Chondrocyte (in vitro differentiated cells): ENCODE measurements around the gene MAPK11. TPM values are rescaled to one million over a fixed set of nuclear protein-coding genes. Genes with fewer than 3 reads are reported as not detected.

ENCODE experiments used
- DNase-seq: peaks from one replicate; pipeline ENCODE4 v3.0.0; 2021; ENCODE audit warnings: mixed read lengths, low spot score
- H3K27ac Mint-ChIP-seq: one replicate; pipeline ENCODE4 v1.8.0; 2021; ENCODE audit warnings: mild to moderate bottlenecking, moderate library complexity, mixed read lengths; ENCODE audit not compliant: unreplicated experiment
- H3K27me3 Mint-ChIP-seq: 2 replicates; pipeline ENCODE4 v1.8.0; 2021; ENCODE audit warnings: low read depth, mixed read lengths
- H3K36me3 Mint-ChIP-seq: 2 replicates; pipeline ENCODE4 v1.8.0; 2021; ENCODE audit warnings: low read depth, mixed read lengths
- H3K4me1 Mint-ChIP-seq: 2 replicates; pipeline ENCODE4 v1.8.0; 2021; ENCODE audit warnings: low read depth, mild to moderate bottlenecking, mixed read lengths
- H3K4me3 Mint-ChIP-seq: one replicate; pipeline ENCODE4 v1.8.0; 2021; ENCODE audit warnings: mild to moderate bottlenecking, moderate library complexity, mixed read lengths; ENCODE audit not compliant: unreplicated experiment
- H3K9me3 Mint-ChIP-seq: 2 replicates; pipeline ENCODE4 v1.8.0; 2021; ENCODE audit warnings: low read depth, mixed read lengths
- CTCF ChIP-seq: fragments of 200-600 bp; sonication (generic); IDR thresholded peaks from 2 replicates; pipeline ENCODE4 v1.5.0; 2021; ENCODE audit warnings: antibody characterized with exemption, mild to moderate bottlenecking, moderate library complexity
- total RNA-seq: library from RNA; stranded (reverse); gene quantifications from 3 replicates; pipeline ENCODE4 v1.2.1, GENCODE V29; 2021

Gene MAPK11
- total RNA-seq, 1 donor from 2014 or later, result 19.9 TPM

- Mint-ChIP-seq H3K4me1 (peaks cover 6% of the 10 kb centered on the region), H3K27me3 (no peaks in the 10 kb centered on the region), H3K9me3 (no peaks in the 10 kb centered on the region), H3K36me3 (peaks cover 17% of the 10 kb centered on the region), H3K27ac (peak overlapping the region; percentile 57), H3K4me3 (no peak overlapping the region)
- TF ChIP-seq CTCF, result no peak
- no peak for DNase-seq
Observed at GRCh38 chr22:50278956-50279619, 8.9 kb upstream of the MAPK11 start.

DNA sequence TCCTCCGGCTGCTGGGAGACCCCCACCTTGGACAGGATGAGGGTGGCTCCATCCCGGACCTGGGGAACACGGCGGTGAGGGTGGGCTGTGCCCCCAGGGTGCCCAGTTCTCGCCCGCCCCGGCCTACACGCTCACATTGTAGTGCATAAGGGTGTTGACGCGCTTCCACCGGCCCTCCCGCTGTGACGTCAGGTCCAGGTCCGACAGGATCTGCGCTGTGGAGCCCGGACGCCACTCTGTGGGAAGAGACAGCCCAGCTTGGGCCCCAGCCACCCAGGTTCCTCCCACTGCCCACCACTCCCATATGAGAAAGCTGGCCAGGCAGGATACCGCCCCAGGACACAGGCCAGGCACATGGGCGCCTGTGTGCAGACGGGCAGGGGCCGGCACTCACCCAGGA, 8.3 kb upstream of the MAPK11 start:
- DNase-seq, result no peak
- no peak for TF ChIP-seq CTCF
- peaks cover 6% of the 10 kb centered on the region for H3K4me1 Mint-ChIP-seq
- H3K4me3 Mint-ChIP-seq, result no peak overlapping the region
- peaks cover 17% of the 10 kb centered on the region for H3K36me3 Mint-ChIP-seq
- H3K9me3 Mint-ChIP-seq, result no peaks in the 10 kb centered on the region
- H3K27ac Mint-ChIP-seq, result no peak overlapping the region
- no peaks in the 10 kb centered on the region for H3K27me3 Mint-ChIP-seq

DNA sequence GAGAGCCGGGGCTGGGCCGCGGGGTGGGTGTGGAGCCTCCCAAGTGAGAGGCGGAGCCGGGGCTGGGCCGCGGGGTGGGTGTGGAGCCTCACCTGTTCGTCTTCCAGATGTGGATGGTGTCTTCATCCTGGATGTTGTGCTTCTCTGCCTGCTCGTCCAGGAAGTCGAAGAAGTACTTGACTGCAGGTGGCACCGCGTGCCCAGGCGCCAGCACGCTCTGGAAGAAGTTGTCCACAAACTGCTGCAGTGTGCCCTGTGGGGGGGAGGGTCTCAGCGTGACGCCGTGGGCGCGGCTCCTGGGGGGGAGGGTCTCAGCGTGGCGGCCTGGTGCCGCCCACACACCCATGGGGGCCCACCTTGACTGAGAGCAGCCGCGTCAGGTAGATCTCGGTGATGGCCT, 7.6 kb upstream of the MAPK11 start:
- Mint-ChIP-seq H3K36me3 (peaks cover 17% of the 10 kb centered on the region), H3K27me3 (no peaks in the 10 kb centered on the region), H3K27ac (no peak overlapping the region), H3K4me3 (no peak overlapping the region), H3K9me3 (no peaks in the 10 kb centered on the region), H3K4me1 (peaks cover 4% of the 10 kb centered on the region)
- TF ChIP-seq CTCF, result no peak
- no peak for DNase-seq

GRCh38 chr22:50276143-50276542, 6.0 kb upstream of the MAPK11 start:
- TF ChIP-seq CTCF, result peak; percentile 80
- H3K4me3 Mint-ChIP-seq, result no peak overlapping the region
- no peaks in the 10 kb centered on the region for H3K9me3 Mint-ChIP-seq
- H3K4me1 Mint-ChIP-seq, result peaks cover 5% of the 10 kb centered on the region
- no peak for DNase-seq
- no peaks in the 10 kb centered on the region for H3K27me3 Mint-ChIP-seq
- H3K27ac Mint-ChIP-seq, result no peak overlapping the region
- H3K36me3 Mint-ChIP-seq, result peaks cover 15% of the 10 kb centered on the region

DNA sequence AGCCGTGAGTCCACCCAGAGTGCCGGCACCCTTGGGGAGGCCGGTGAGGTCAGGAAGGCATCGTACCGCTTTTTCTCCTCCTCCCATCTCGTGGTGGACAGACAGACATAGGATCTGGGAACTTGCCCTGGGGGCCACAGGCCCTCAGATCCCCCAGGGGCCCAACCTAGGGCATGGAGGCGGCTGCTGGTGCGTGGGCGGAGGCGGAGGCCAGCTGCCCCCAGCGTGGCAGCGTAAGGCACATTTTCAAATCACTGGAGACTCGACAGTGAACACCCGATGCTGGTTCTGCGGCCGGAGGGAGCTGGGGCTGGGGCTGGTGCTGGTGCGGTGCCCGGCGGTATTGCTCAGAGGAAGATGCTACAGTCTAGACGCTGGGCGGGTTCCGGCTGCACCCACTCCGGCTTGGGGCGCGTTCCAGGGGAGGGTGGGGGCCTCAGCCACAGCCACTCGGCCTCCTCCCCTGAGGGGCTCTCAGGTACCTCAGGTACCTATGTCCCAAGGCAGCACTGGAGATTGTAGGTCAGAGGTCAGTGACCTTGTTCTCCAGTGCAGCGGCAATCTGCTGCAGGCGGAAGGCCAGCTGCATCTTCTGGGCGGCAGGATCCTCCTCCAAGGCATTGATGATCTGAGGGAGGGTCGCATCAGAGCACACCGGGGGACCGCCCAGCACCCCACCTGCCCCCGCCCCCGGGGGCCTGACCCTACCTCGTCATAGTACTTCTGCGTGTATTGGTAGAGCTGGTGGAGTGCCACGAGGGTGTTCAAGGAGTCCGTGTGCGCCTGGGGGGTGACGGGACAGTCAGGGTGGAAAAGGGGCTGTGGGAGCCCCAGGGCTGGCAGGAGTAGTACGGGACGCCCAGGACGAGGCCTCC, 5.2 kb upstream of the MAPK11 start:
- no peak overlapping the region for H3K4me3 Mint-ChIP-seq
- no peaks in the 10 kb centered on the region for H3K27me3 Mint-ChIP-seq
- no peak overlapping the region for H3K27ac Mint-ChIP-seq
- H3K36me3 Mint-ChIP-seq, result peaks cover 14% of the 10 kb centered on the region
- peaks cover 10% of the 10 kb centered on the region for H3K4me1 Mint-ChIP-seq
- H3K9me3 Mint-ChIP-seq, result no peaks in the 10 kb centered on the region
- TF ChIP-seq CTCF, result no peak
- DNase-seq, result no peak
